SK-N-SH (cell line): ENCODE data around the gene TSPAN3. TPM values are rescaled to one million over a fixed set of nuclear protein-coding genes. Genes with fewer than 3 reads are reported as not detected.
A peak's percentile ranks its signal among the peaks of the same experiment; 100 is the strongest.

Source experiments
- CTCF ChIA-PET: fragments of 300-600, 350-600 bp; formaldehyde crosslinking; extraction: SDS; loops from one replicate; lab custom pipeline; 2021; lab: Yijun Ruan, JAX
- POLR2A ChIA-PET: fragments of 350-600 bp; sonication (Branson Sonifier 250); formaldehyde crosslinking; extraction: SDS; loops from one replicate; lab custom pipeline; 2020; ENCODE audit warnings: antibody characterized with exemption, inconsistent platforms; lab: Yijun Ruan, JAX
- DNase-seq: peaks from one replicate; pipeline ENCODE4 v3.0.0; 2012
- H2AFZ ChIP-seq: fragments of 200-600 bp; sonication (generic); 2 replicates; pipeline ENCODE4 v1.8.1; 2016; ENCODE audit warnings: antibody characterized with exemption, mild to moderate bottlenecking, low read depth
- H3F3A ChIP-seq: fragments of 200-600 bp; sonication (generic); replicated peaks from 2 replicates; pipeline ENCODE3; 2016; ENCODE audit warnings: antibody characterized with exemption, mild to moderate bottlenecking; ENCODE audit not compliant: insufficient read depth
- H3K27ac ChIP-seq, 2 experiments: fragments of 200-500 bp in 1 of 2; fragments of 200-600 bp in 1 of 2; sonication (Bioruptor generic) in 1 of 2; sonication (generic), shearing (Covaris generic) in 1 of 2; 2 replicates each; pipeline versions ENCODE4 v1.5.1 to v1.6.1; 2014 to 2016; ENCODE audit warnings: low read depth in 2 of 2, inconsistent platforms in 1 of 2, low read length in 1 of 2, mild to moderate bottlenecking in 1 of 2, mixed read lengths in 1 of 2
- H3K27me3 ChIP-seq: fragments of 200-600 bp; sonication (generic), shearing (Covaris generic); 2 replicates; pipeline ENCODE4 v1.6.1; 2016; ENCODE audit warnings: mixed run types; ENCODE audit not compliant: insufficient read depth
- H3K36me3 ChIP-seq, 2 experiments: fragments of 200-500 bp in 1 of 2; fragments of 200-600 bp in 1 of 2; sonication (Bioruptor generic) in 1 of 2; sonication (generic) in 1 of 2; replicated peaks in 1 of 2; 2 replicates each; pipeline versions ENCODE3 to v1.5.1; 2014 to 2016; ENCODE audit warnings: low read length in 1 of 2, mild to moderate bottlenecking in 1 of 2; ENCODE audit not compliant: insufficient read depth in 2 of 2, control insufficient read depth in 1 of 2
- H3K4me1 ChIP-seq, 2 experiments: fragments of 200-500 bp in 1 of 2; fragments of 200-600 bp in 1 of 2; sonication (Bioruptor generic) in 1 of 2; sonication (generic), shearing (Covaris generic) in 1 of 2; 2 replicates each; pipeline versions ENCODE4 v1.5.1 to v1.6.1; 2014 to 2016; ENCODE audit warnings: low read depth in 1 of 2, low read length in 1 of 2, mixed run types in 1 of 2; ENCODE audit not compliant: insufficient read depth in 2 of 2, control insufficient read depth in 1 of 2
- H3K4me2 ChIP-seq: fragments of 200-600 bp; sonication (generic), shearing (Covaris generic); 2 replicates; pipeline ENCODE4 v1.6.1; 2017; ENCODE audit warnings: mixed run types
- H3K4me3 ChIP-seq, 2 experiments: fragments of 200-500 bp in 1 of 2; fragments of 200-600 bp in 1 of 2; sonication (Bioruptor generic) in 1 of 2; sonication (generic), shearing (Covaris generic) in 1 of 2; 2 replicates each; pipeline versions ENCODE4 v1.5.1 to v1.8.1; 2014 to 2016; ENCODE audit warnings: low read depth in 2 of 2, inconsistent platforms in 1 of 2, low read length in 1 of 2, mild to moderate bottlenecking in 1 of 2, mixed read lengths in 1 of 2, moderate library complexity in 1 of 2
- H3K79me2 ChIP-seq: fragments of 200-600 bp; sonication (generic); 2 replicates; pipeline ENCODE4 v1.8.1; 2017; ENCODE audit warnings: mild to moderate bottlenecking; ENCODE audit not compliant: insufficient read depth
- H3K9ac ChIP-seq: fragments of 200-600 bp; sonication (generic); 2 replicates; pipeline ENCODE4 v1.6.1; 2017; ENCODE audit warnings: mixed run types
- H3K9me2 ChIP-seq: fragments of 200-600 bp; sonication (generic); 2 replicates; pipeline ENCODE4 v1.6.1; 2017; ENCODE audit warnings: mixed run types
- H3K9me3 ChIP-seq: fragments of 200-600 bp; sonication (generic); 2 replicates; pipeline ENCODE4 v1.6.1; 2017; ENCODE audit warnings: mixed run types, mild to moderate bottlenecking, moderate library complexity
- H4K20me1 ChIP-seq: fragments of 200-600 bp; sonication (generic); 2 replicates; pipeline ENCODE4 v1.6.1; 2017; ENCODE audit warnings: mild to moderate bottlenecking, mixed run types; ENCODE audit not compliant: insufficient read depth
- CHD2 ChIP-seq: fragments of 150-350 bp; IDR thresholded peaks from 2 replicates; pipeline ENCODE4 v1.6.1; 2018; ENCODE audit warnings: low read length; ENCODE audit not compliant: partially characterized antibody
- ELF1 ChIP-seq: IDR thresholded peaks from 2 replicates; pipeline ENCODE4 v1.4.0; 2012
- EP300 ChIP-seq, 2 experiments: IDR thresholded peaks; 2 replicates each; pipeline versions ENCODE4 v1.4.0 to v1.6.1; 2012; ENCODE audit warnings: borderline replicate concordance in 1 of 2, low read depth in 1 of 2, low read length in 1 of 2
- EZH2phosphoT487 ChIP-seq: fragments of 200-600 bp; sonication (generic); IDR thresholded peaks from 2 replicates; pipeline ENCODE4 v1.6.1; 2017; ENCODE audit warnings: low read depth, mixed run types, mild to moderate bottlenecking, antibody characterized with exemption, moderate library complexity, borderline replicate concordance
- FOSL2 ChIP-seq: IDR thresholded peaks from 2 replicates; pipeline ENCODE4 v1.4.0; 2012; ENCODE audit warnings: low read depth, mild to moderate bottlenecking, moderate library complexity, borderline replicate concordance
- FOXJ3 ChIP-seq: sonication (generic); formaldehyde crosslinking; IDR thresholded peaks from 2 replicates; pipeline ENCODE4 v1.5.1; 2020; ENCODE audit warnings: mild to moderate bottlenecking, missing genetic modification reagents
- JUND ChIP-seq: IDR thresholded peaks from 2 replicates; pipeline ENCODE4 v1.4.0; 2012
- MAX ChIP-seq: IDR thresholded peaks from 2 replicates; pipeline ENCODE4 v1.4.0; 2012; ENCODE audit warnings: low read depth
- PBX3 ChIP-seq: IDR thresholded peaks from 2 replicates; pipeline ENCODE4; 2012
- RCOR1 ChIP-seq: fragments of 150-350 bp; IDR thresholded peaks from 2 replicates; pipeline ENCODE4 v1.6.1; 2017; ENCODE audit warnings: antibody characterized with exemption, low read length
- RXRA ChIP-seq: IDR thresholded peaks from 2 replicates; pipeline ENCODE4 v1.4.0; 2012; ENCODE audit warnings: low read depth, mild to moderate bottlenecking, borderline replicate concordance
- SIN3A ChIP-seq: IDR thresholded peaks from 2 replicates; pipeline ENCODE4 v1.6.1; 2012; ENCODE audit warnings: low read depth, mild to moderate bottlenecking, low read length, moderate library complexity, borderline replicate concordance
- SMC3 ChIP-seq: IDR thresholded peaks from 2 replicates; pipeline ENCODE4 v1.6.1; 2012; ENCODE audit warnings: low read depth, low read length, improper control_type of control experiment
- TAF1 ChIP-seq: IDR thresholded peaks from 2 replicates; pipeline ENCODE4 v1.6.1; 2012; ENCODE audit warnings: low read depth, mild to moderate bottlenecking, low read length, moderate library complexity, borderline replicate concordance
- TCF12 ChIP-seq: IDR thresholded peaks from 2 replicates; pipeline ENCODE4 v1.4.0; 2012
- USF2 ChIP-seq: fragments of 150-350 bp; IDR thresholded peaks from 2 replicates; pipeline ENCODE4 v1.6.1; 2017; ENCODE audit warnings: antibody characterized with exemption, low read length, low read depth, borderline replicate concordance
- WGBS: methylation state at CpG from one replicate; pipeline ENCODE4 v1.1.6; 2017; ENCODE audit warnings: low lambda C conversion rate; 5-methylcytosine and 5-hydroxymethylcytosine counted together
- polyA plus RNA-seq, 3 experiments: library from polyadenylated mRNA; depleted of rRNA; stranded (reverse); fragments of >200 nt; gene quantifications; 2 replicates each; pipeline ENCODE4 v1.2.3, GENCODE V29; 2012
- TF ChIP-seq, protein P1 (sequence below): IDR thresholded peaks from 2 replicates; pipeline ENCODE4 v1.6.1; 2012; ENCODE audit warnings: mild to moderate bottlenecking, low read depth, low read length, moderate library complexity

The TSPAN3 gene
- polyA plus RNA-seq, 1 of the 3 experiments (the other 2 are of a cell fraction) = 409 TPM

GRCh38 chr15:77107068-77107467 lies 36.2 kb upstream of the TSPAN3 start:
- Histone ChIP-seq H3K9ac (no peak overlapping the region), H3K27ac (peak overlapping the region in 1 of 2 experiments; percentile 22; a peak in 1 of 4 replicates), H3K4me1 (peaks cover 0 to 17% of the 10 kb centered on the region in 2 experiments; a peak in 2 of 4 replicates)
- WGBS = 93% methylated on average over 2 of the region's 2 CpGs
- TF ChIP-seq SIN3A (no peak), JUND (no peak), TCF12 (no peak), FOSL2 (no peak), USF2 (no peak), ELF1 (no peak), RXRA (no peak), SMC3 (no peak), CHD2 (no peak), EZH2phosphoT487 (no peak), PBX3 (no peak)
- TF ChIP-seq, all 33 proteins: peak for 0
- Histone ChIP-seq H3K27me3 (no peaks in the 10 kb centered on the region), H3K4me2 (no peak overlapping the region), H3F3A (no peaks in the 10 kb centered on the region), H3K79me2 (0 out of 2 replicates have a peak, but pooled peaks cover 3% of the 10 kb centered on the region), H2AFZ (no peak overlapping the region), H3K9me3 (no peaks in the 10 kb centered on the region), H3K4me3 (no peak overlapping the region), H4K20me1 (no peaks in the 10 kb centered on the region), H3K9me2 (no peaks in the 10 kb centered on the region), H3K36me3 (peaks cover 6% of the 10 kb centered on the region in 2 experiments)
- CTCF ChIA-PET = interaction anchor here (0.6 to 11.4 kb wide), 34 partner anchors 8 to 717 kb away, joined by 3 to 124 read pairs (median 4); partner anchors contain the start of gene LINGO1
- POLR2A ChIA-PET = no interaction called here
- DNase-seq = no peak

DNA sequence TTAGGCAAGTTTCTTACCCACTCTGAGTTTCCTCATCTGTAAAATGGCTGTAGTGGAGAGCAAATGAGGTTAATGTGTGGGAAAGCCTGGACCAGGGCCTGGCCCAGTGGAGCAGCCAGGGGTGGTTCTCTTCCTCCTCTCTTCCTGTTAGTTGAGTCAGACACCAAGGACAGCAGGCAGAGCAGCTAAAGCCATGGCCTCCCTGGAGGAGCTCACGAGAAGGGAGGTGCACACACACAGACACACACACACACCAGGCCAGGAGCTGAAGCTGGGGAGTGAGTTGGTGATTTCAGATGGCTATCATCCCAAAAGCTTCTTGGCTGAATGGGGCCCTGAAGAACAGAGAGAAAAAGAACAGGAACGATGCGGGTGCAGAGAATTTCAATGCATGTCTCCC lies 33.2 kb upstream of the TSPAN3 start:
- no peak for DNase-seq
- CTCF ChIA-PET = interaction anchor here (0.8 to 11.4 kb wide), 9 partner anchors 9 to 529 kb away, joined by 3 to 124 read pairs (median 7); partner anchors contain the start of gene LINGO1

More for the DNA sequence above, 33.2 kb upstream of the TSPAN3 start:
- no peaks in the 10 kb centered on the region for H3K27me3 ChIP-seq
- no peaks in the 10 kb centered on the region for H3K36me3 ChIP-seq
- H3K4me3 ChIP-seq = no peak overlapping the region
- POLR2A ChIA-PET = interaction anchor here (0.7 to 1.0 kb wide), 2 partner anchors 36 to 439 kb away, joined by 3 read pairs; no protein-coding TSS in a partner anchor
- no peak overlapping the region for H3K4me2 ChIP-seq
- no peak overlapping the region for H2AFZ ChIP-seq
- H3F3A ChIP-seq = no peaks in the 10 kb centered on the region
- no peak overlapping the region for H3K27ac ChIP-seq
- H3K9me3 ChIP-seq = no peaks in the 10 kb centered on the region
- no peak overlapping the region for H3K9ac ChIP-seq
- WGBS = 96% methylated on average over 3 of the region's 3 CpGs
- no peaks in the 10 kb centered on the region for H4K20me1 ChIP-seq
- peaks cover 0 to 13% of the 10 kb centered on the region in 2 experiments; a peak in 2 of 4 replicates for H3K4me1 ChIP-seq
- H3K9me2 ChIP-seq = no peaks in the 10 kb centered on the region
- H3K79me2 ChIP-seq = no peaks in the 10 kb centered on the region
- no peak for TF ChIP-seq MAX
- no peak for TF ChIP-seq RCOR1
- no peak for TF ChIP-seq RXRA
- TF ChIP-seq PBX3 = no peak
- no peak for TF ChIP-seq EP300 (IDR thresholded peaks at IDR 0.05; ENCODE audit: borderline replicate concordance in 1 of 2, low read depth in 1 of 2, low read length in 1 of 2)
- TF ChIP-seq TAF1 = no peak
- TF ChIP-seq FOXJ3 = no peak
- TF ChIP-seq, protein P1, sequence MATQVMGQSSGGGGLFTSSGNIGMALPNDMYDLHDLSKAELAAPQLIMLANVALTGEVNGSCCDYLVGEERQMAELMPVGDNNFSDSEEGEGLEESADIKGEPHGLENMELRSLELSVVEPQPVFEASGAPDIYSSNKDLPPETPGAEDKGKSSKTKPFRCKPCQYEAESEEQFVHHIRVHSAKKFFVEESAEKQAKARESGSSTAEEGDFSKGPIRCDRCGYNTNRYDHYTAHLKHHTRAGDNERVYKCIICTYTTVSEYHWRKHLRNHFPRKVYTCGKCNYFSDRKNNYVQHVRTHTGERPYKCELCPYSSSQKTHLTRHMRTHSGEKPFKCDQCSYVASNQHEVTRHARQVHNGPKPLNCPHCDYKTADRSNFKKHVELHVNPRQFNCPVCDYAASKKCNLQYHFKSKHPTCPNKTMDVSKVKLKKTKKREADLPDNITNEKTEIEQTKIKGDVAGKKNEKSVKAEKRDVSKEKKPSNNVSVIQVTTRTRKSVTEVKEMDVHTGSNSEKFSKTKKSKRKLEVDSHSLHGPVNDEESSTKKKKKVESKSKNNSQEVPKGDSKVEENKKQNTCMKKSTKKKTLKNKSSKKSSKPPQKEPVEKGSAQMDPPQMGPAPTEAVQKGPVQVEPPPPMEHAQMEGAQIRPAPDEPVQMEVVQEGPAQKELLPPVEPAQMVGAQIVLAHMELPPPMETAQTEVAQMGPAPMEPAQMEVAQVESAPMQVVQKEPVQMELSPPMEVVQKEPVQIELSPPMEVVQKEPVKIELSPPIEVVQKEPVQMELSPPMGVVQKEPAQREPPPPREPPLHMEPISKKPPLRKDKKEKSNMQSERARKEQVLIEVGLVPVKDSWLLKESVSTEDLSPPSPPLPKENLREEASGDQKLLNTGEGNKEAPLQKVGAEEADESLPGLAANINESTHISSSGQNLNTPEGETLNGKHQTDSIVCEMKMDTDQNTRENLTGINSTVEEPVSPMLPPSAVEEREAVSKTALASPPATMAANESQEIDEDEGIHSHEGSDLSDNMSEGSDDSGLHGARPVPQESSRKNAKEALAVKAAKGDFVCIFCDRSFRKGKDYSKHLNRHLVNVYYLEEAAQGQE = no peak
- no peak for TF ChIP-seq SMC3
